GM18873 (cell line): ENCODE results near the gene LEFTY2.
"Not testable (repeated sequence)": the region's sequence is repeated elsewhere in the genome, so short reads cannot be mapped to it uniquely, and the experiment has no call there.

Experiments
- ATAC-seq: cut with Tn5 transposase; IDR thresholded peaks from one replicate; pipeline ENCODE4 v1.9.1; 2021; ENCODE audit warnings: mild to moderate bottlenecking, moderate library complexity, moderate number of reproducible peaks; ENCODE audit not compliant: unreplicated experiment, low FRiP score

Gene LEFTY2

GRCh38 chr1:225933072-225933471 lies 7.9 kb downstream of the LEFTY2 start:
- ATAC-seq: no peak

GRCh38 chr1:225931270-225932136 lies 9.5 kb downstream of the LEFTY2 start:
- no peak for ATAC-seq

GRCh38 chr1:225930566-225930965 lies 10.5 kb downstream of the LEFTY2 start:
- ATAC-seq: no peak

- not testable (repeated sequence) for ATAC-seq
Observed at GRCh38 chr1:225929462-225929861, 11.6 kb downstream of the LEFTY2 start.

GRCh38 chr1:225928186-225929175 lies 12.5 kb downstream of the LEFTY2 start:
- no peak for ATAC-seq

GRCh38 chr1:225926551-225927113 lies 14.4 kb downstream of the LEFTY2 start:
- ATAC-seq: no peak

- ATAC-seq: peak; percentile 96
Observed at GRCh38 chr1:225923692-225924555, 17.1 kb downstream of the LEFTY2 start, which contains the start of gene PYCR2. PYCR2 (minus strand) TSS chr1:225924250; CDS start chr1:225924110, 140 bp downstream.

GRCh38 chr1:225923381-225923691 lies 17.7 kb downstream of the LEFTY2 start:
- no peak for ATAC-seq

GRCh38 chr1:225921734-225922709 lies 19.0 kb downstream of the LEFTY2 start:
- no peak for ATAC-seq

- no peak for ATAC-seq
Observed at GRCh38 chr1:225919906-225920305, 21.1 kb downstream of the LEFTY2 start.

GRCh38 chr1:225918280-225918679 lies 22.7 kb downstream of the LEFTY2 start:
- ATAC-seq: no peak

- no peak for ATAC-seq
Observed at GRCh38 chr1:225917536-225917935, 23.5 kb downstream of the LEFTY2 start.

GRCh38 chr1:225917101-225917500 lies 23.9 kb downstream of the LEFTY2 start:
- no peak for ATAC-seq

- ATAC-seq: no peak
Observed at GRCh38 chr1:225915538-225915991, 25.5 kb downstream of the LEFTY2 start.

GRCh38 chr1:225914947-225915346 lies 26.1 kb downstream of the LEFTY2 start:
- no peak for ATAC-seq

- ATAC-seq: no peak
Observed at GRCh38 chr1:225914391-225914790, 26.6 kb downstream of the LEFTY2 start.

- no peak for ATAC-seq
Observed at GRCh38 chr1:225911191-225912130, 29.6 kb downstream of the LEFTY2 start.

GRCh38 chr1:225909477-225909876 lies 31.5 kb downstream of the LEFTY2 start:
- no peak for ATAC-seq
